HepG2 (cell line): Measurements from ENCODE around the gene DNAJC4.

Experiments used
- YY1 ChIP-seq: IDR thresholded peaks from 2 replicates; pipeline ENCODE4 v1.6.1; 2011; ENCODE audit warnings: low read length, low read depth, moderate library complexity, mild to moderate bottlenecking; ENCODE audit not compliant: insufficient read depth, insufficient replicate concordance
- ZKSCAN1 ChIP-seq: fragments of 150-350 bp; IDR thresholded peaks from 2 replicates; pipeline ENCODE4 v1.6.1; 2014; ENCODE audit warnings: low read length

- TF ChIP-seq ZKSCAN1 (no peak), YY1 (no peak)
Observed at GRCh38 chr11:64266339-64266738, 36.0 kb downstream of the DNAJC4 start.
